ENCODE measurements around the gene TGM2. TPM values are rescaled to one million over a fixed set of nuclear protein-coding genes. Genes with fewer than 3 reads are reported as not detected.

TGM2 gene
- total RNA-seq, 4 donors from 2014 or later, result 31.4 to 216 (median 145) TPM

- Histone ChIP-seq H3K9me3 (no peaks in the 10 kb centered on the region), H3K27me3 (no peaks in the 10 kb centered on the region), H3K27ac (no peak overlapping the region), H3K4me1 (no peaks in the 10 kb centered on the region), H3K36me3 (no peaks in the 10 kb centered on the region), H3K4me3 (no peak overlapping the region)
- TF ChIP-seq POLR2A (IDR thresholded peaks at IDR 0.05) (no peak), CTCF (IDR thresholded peaks at IDR 0.05) (no peak)
- peak in 1 of 3 donors; percentile 29 for DNase-seq
Measured at GRCh38 chr20:38202153-38202981, 37.3 kb upstream of the TGM2 start.

GRCh38 chr20:38201356-38201755 is 36.3 kb upstream of the TGM2 start:
- DNase-seq, result peak in 1 of 3 donors; percentile 45
- no peaks in the 10 kb centered on the region for H3K27me3 ChIP-seq
- H3K36me3 ChIP-seq, result no peaks in the 10 kb centered on the region
- no peaks in the 10 kb centered on the region for H3K4me1 ChIP-seq
- no peak overlapping the region for H3K4me3 ChIP-seq
- no peak overlapping the region for H3K27ac ChIP-seq
- TF ChIP-seq POLR2A (IDR thresholded peaks at IDR 0.05) (no peak), CTCF (IDR thresholded peaks at IDR 0.05) (no peak)
- H3K9me3 ChIP-seq, result no peaks in the 10 kb centered on the region

GRCh38 chr20:38200646-38201045 is 35.6 kb upstream of the TGM2 start:
- H3K4me3 ChIP-seq, result no peak overlapping the region
- no peaks in the 10 kb centered on the region for H3K4me1 ChIP-seq
- DNase-seq, result peak in 1 of 3 donors; percentile 26
- TF ChIP-seq POLR2A (IDR thresholded peaks at IDR 0.05) (no peak), CTCF (IDR thresholded peaks at IDR 0.05) (no peak)
- H3K27me3 ChIP-seq, result no peaks in the 10 kb centered on the region
- no peak overlapping the region for H3K27ac ChIP-seq
- no peaks in the 10 kb centered on the region for H3K36me3 ChIP-seq
- no peaks in the 10 kb centered on the region for H3K9me3 ChIP-seq

- TF ChIP-seq CTCF (IDR thresholded peaks at IDR 0.05), result no peak
- TF ChIP-seq POLR2A (IDR thresholded peaks at IDR 0.05), result no peak
- Histone ChIP-seq H3K4me3 (no peak overlapping the region), H3K9me3 (no peaks in the 10 kb centered on the region), H3K36me3 (no peaks in the 10 kb centered on the region), H3K27me3 (no peaks in the 10 kb centered on the region), H3K4me1 (no peaks in the 10 kb centered on the region), H3K27ac (no peak overlapping the region)
- DNase-seq, result peak in 1 of 3 donors; percentile 15
Measured at GRCh38 chr20:38199501-38200390, 34.7 kb upstream of the TGM2 start.

GRCh38 chr20:38198238-38198861 is 33.3 kb upstream of the TGM2 start:
- TF ChIP-seq POLR2A (IDR thresholded peaks at IDR 0.05) (no peak), CTCF (IDR thresholded peaks at IDR 0.05) (no peak)
- H3K36me3 ChIP-seq, result no peaks in the 10 kb centered on the region
- DNase-seq, result peak in 1 of 3 donors; percentile 22

More at GRCh38 chr20:38198238-38198861, 33.3 kb upstream of the TGM2 start:
- no peak overlapping the region for H3K4me3 ChIP-seq
- H3K9me3 ChIP-seq, result no peaks in the 10 kb centered on the region
- H3K27me3 ChIP-seq, result no peaks in the 10 kb centered on the region
- no peaks in the 10 kb centered on the region for H3K4me1 ChIP-seq
- H3K27ac ChIP-seq, result no peak overlapping the region
